Sigmoid colon (tissue), 4 donors: Measurements from ENCODE around the gene MAP1S.

Experiments
- EP300 ChIP-seq, 4 donors: sonication (generic); formaldehyde crosslinking; IDR thresholded peaks; one replicate each; pipeline ENCODE4 v1.6.1; 2017; ENCODE audit warnings: antibody characterized with exemption in 4 of 4
- POLR2A ChIP-seq, 2 donors: fragments of 450-650 bp; IDR thresholded peaks; one replicate each; pipeline ENCODE4 v1.6.1; 2016; ENCODE audit warnings: antibody characterized with exemption in 2 of 2, mild to moderate bottlenecking in 2 of 2, moderate library complexity in 2 of 2
- TF ChIP-seq, protein P1 (sequence below), 4 experiments: fragments of 450-650 bp in 3 of 4; fragments of 200-600 bp in 1 of 4; IDR thresholded peaks; one replicate each; pipeline ENCODE4 v1.5.1; 2016 to 2019; ENCODE audit warnings: antibody characterized with exemption in 4 of 4, mild to moderate bottlenecking in 3 of 4, moderate library complexity in 2 of 4

DNA sequence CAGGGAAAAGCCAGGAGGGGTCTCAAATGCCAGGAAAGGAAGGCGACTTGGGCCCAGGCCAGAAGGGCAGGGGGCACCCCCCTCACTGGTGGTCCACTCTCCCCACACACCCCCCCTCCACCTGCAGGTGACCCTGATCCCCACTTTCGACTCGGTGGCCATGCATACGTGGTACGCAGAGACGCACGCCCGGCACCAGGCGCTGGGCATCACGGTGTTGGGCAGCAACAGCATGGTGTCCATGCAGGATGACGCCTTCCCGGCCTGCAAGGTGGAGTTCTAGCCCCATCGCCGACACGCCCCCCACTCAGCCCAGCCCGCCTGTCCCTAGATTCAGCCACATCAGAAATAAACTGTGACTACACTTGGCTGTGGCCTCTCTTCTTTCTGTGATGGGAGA, 14.9 kb downstream of the MAP1S start:
- TF ChIP-seq POLR2A (IDR thresholded peaks at IDR 0.05) (no peak), EP300 (IDR thresholded peaks at IDR 0.05) (no peak)
- TF ChIP-seq, protein P1, sequence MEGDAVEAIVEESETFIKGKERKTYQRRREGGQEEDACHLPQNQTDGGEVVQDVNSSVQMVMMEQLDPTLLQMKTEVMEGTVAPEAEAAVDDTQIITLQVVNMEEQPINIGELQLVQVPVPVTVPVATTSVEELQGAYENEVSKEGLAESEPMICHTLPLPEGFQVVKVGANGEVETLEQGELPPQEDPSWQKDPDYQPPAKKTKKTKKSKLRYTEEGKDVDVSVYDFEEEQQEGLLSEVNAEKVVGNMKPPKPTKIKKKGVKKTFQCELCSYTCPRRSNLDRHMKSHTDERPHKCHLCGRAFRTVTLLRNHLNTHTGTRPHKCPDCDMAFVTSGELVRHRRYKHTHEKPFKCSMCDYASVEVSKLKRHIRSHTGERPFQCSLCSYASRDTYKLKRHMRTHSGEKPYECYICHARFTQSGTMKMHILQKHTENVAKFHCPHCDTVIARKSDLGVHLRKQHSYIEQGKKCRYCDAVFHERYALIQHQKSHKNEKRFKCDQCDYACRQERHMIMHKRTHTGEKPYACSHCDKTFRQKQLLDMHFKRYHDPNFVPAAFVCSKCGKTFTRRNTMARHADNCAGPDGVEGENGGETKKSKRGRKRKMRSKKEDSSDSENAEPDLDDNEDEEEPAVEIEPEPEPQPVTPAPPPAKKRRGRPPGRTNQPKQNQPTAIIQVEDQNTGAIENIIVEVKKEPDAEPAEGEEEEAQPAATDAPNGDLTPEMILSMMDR (IDR thresholded peaks at IDR 0.05), result no peak
